Neutrophil (primary cell): Measurements from ENCODE around the gene MBNL2.
A peak's percentile ranks its signal among the peaks of the same experiment; 100 is the strongest.

Experiments used
- H3K27ac ChIP-seq: fragments of 200-600 bp; sonication (generic); 2 replicates; pipeline ENCODE4 v1.5.1; 2016; ENCODE audit warnings: mild to moderate bottlenecking, moderate library complexity
- H3K27me3 ChIP-seq: fragments of 200-600 bp; sonication (generic); 2 replicates; pipeline ENCODE4 v1.6.0; 2016; ENCODE audit warnings: mild to moderate bottlenecking
- H3K36me3 ChIP-seq: fragments of 200-600 bp; sonication (generic); 2 replicates; pipeline ENCODE4 v1.5.1; 2017
- H3K4me1 ChIP-seq, 2 experiments: fragments of 200-600 bp in 1 of 2; sonication (generic) in 1 of 2; 1 replicate in 1 of 2; 2 replicates in 1 of 2; pipeline versions ENCODE4 v1.5.1 to v1.6.1; 2013 to 2016; ENCODE audit warnings: low read depth in 1 of 2, low read length in 1 of 2, mild to moderate bottlenecking in 1 of 2, moderate library complexity in 1 of 2; ENCODE audit not compliant: control insufficient read depth in 1 of 2, insufficient read depth in 1 of 2
- H3K4me3 ChIP-seq, 2 experiments: fragments of 200-600 bp in 1 of 2; sonication (generic) in 1 of 2; 1 replicate in 1 of 2; 2 replicates in 1 of 2; pipeline ENCODE4 v1.5.1; 2013 to 2016; ENCODE audit warnings: low read depth in 1 of 2, low read length in 1 of 2, mild to moderate bottlenecking in 1 of 2, moderate library complexity in 1 of 2
- H3K9me3 ChIP-seq: fragments of 200-600 bp; sonication (generic); 2 replicates; pipeline ENCODE4 v1.5.1; 2016
- TF ChIP-seq, protein P1 (sequence below): fragments of 200-600 bp; sonication (generic); IDR thresholded peaks from 2 replicates; pipeline ENCODE4 v1.5.1; 2016; ENCODE audit warnings: antibody characterized with exemption

Gene MBNL2

DNA sequence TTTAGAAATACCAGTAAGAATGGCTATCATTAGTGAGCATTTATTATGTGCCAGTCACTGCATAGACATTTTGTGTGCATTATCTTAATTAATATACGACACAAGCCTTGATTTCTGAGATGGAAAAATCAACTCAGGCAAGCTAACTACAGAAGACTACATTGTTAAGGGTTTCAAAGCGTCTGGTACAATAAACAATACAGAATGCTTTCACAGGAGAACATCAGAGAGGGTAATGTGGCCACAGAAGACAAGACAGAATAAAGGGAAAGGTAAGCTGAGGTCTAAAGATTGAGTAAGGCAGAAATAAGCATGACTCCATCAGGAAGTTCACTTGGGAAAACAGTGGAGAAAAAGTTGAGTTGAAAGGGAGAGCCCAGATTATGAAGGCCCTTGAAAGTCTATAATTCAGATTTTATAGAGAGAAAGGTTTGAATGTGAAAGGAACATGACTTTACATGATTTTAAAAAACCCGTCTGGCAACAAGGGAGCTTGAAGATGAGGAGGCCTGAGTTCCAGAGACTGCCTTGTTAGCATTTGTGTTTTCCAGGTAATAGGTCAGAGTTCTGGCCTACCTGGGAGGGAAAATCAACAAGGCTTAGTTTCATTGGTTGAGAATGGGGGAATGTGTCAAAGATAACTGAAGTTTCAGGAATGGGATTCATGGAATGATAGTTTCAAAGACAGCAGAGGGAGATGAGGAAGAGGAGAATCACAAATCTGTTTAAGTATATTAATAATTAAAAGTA, 1.8 kb upstream of the MBNL2 start:
- no peak overlapping the region for H3K4me3 ChIP-seq
- H3K27me3 ChIP-seq: peaks cover 82% of the 10 kb centered on the region
- no peaks in the 10 kb centered on the region for H3K9me3 ChIP-seq
- peaks cover 13 to 28% of the 10 kb centered on the region in 2 experiments for H3K4me1 ChIP-seq
- no peaks in the 10 kb centered on the region for H3K36me3 ChIP-seq
- TF ChIP-seq, protein P1, sequence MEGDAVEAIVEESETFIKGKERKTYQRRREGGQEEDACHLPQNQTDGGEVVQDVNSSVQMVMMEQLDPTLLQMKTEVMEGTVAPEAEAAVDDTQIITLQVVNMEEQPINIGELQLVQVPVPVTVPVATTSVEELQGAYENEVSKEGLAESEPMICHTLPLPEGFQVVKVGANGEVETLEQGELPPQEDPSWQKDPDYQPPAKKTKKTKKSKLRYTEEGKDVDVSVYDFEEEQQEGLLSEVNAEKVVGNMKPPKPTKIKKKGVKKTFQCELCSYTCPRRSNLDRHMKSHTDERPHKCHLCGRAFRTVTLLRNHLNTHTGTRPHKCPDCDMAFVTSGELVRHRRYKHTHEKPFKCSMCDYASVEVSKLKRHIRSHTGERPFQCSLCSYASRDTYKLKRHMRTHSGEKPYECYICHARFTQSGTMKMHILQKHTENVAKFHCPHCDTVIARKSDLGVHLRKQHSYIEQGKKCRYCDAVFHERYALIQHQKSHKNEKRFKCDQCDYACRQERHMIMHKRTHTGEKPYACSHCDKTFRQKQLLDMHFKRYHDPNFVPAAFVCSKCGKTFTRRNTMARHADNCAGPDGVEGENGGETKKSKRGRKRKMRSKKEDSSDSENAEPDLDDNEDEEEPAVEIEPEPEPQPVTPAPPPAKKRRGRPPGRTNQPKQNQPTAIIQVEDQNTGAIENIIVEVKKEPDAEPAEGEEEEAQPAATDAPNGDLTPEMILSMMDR: no peak
- H3K27ac ChIP-seq: no peak overlapping the region

DNA sequence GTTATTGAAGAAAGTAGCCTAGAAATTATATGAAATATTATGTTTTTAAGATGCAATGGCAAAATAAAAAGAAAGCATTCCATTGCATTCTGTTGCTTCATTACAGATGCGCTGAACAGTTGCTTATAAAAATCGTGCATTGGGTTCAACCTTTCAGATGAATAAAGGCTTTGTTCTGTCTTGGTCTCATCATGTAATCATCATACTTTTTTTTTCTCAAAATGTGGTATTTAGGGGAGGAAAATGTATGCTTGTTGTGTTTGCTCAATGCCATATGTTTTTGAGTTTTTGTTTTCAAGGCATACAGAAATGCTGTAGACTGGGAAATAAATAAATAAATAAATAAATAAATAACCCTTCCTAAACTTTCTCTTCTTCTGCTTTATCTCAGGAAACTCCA, 1.1 kb upstream of the MBNL2 start:
- Histone ChIP-seq H3K27ac (no peak overlapping the region), H3K9me3 (no peaks in the 10 kb centered on the region), H3K4me1 (peaks cover 13 to 28% of the 10 kb centered on the region in 2 experiments), H3K36me3 (no peaks in the 10 kb centered on the region), H3K27me3 (peaks cover 76% of the 10 kb centered on the region), H3K4me3 (no peak overlapping the region)
- TF ChIP-seq, protein P1: no peak

DNA sequence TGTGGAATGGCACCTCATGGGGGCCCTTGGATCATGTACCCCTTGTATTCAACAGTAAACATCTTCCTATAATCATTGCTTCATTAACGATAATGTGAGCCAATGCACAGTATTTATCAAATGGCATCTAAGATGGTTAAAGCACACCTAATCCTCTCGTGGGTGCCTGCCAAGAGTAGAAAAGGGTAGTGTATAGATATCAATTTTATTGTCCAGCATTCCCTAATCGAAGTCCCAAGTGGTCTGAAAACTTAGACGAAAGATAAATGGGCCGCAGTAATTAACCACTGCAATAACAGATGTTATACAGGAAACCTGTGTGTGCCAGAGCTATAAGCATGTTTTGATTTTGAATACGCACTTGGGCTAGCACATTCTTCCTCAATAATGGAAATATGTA, 667 bp upstream of the MBNL2 start:
- no peaks in the 10 kb centered on the region for H3K9me3 ChIP-seq
- H3K4me3 ChIP-seq: no peak overlapping the region
- H3K4me1 ChIP-seq: peaks cover 13 to 28% of the 10 kb centered on the region in 2 experiments
- peaks cover 71% of the 10 kb centered on the region for H3K27me3 ChIP-seq
- no peaks in the 10 kb centered on the region for H3K36me3 ChIP-seq
- TF ChIP-seq, protein P1: no peak
- no peak overlapping the region for H3K27ac ChIP-seq

DNA sequence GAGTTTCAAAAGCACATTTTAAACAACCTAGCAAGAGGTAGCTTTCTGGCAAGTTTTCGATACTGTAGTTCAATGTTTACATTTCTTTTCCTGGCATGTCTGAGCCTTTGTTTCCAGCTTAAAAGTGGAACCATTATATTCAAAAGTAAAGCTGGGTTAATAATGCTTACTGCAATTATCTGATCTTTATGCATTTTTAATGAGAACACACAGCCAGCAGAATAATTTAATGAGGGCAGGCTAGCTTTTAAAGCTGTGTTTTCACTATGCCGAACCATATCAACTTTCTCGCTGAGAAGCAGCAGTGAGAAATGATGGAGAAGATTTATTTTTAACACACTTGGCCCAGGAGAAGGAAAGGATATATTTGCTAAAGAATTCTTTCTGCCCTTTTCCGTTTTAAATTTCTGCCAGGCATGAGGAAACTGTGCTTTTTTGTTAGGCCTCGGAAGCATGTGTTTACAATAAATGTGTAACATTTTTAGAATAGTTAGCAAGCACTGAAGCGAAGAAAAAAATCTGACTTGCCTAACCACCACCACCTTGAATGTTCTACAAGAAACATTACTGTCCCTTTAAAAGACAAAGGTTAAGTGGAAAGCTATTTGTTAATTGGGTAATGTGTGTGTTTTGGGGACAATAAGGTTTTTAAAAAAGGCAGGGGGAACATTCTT, 1.0 kb downstream of the MBNL2 start:
- peaks cover 13 to 28% of the 10 kb centered on the region in 2 experiments for H3K4me1 ChIP-seq
- no peaks in the 10 kb centered on the region for H3K36me3 ChIP-seq
- TF ChIP-seq, protein P1: no peak
- H3K27ac ChIP-seq: peak overlapping the region; percentile 24
- no peak overlapping the region for H3K4me3 ChIP-seq
- H3K27me3 ChIP-seq: peaks cover 67% of the 10 kb centered on the region
- no peaks in the 10 kb centered on the region for H3K9me3 ChIP-seq

DNA sequence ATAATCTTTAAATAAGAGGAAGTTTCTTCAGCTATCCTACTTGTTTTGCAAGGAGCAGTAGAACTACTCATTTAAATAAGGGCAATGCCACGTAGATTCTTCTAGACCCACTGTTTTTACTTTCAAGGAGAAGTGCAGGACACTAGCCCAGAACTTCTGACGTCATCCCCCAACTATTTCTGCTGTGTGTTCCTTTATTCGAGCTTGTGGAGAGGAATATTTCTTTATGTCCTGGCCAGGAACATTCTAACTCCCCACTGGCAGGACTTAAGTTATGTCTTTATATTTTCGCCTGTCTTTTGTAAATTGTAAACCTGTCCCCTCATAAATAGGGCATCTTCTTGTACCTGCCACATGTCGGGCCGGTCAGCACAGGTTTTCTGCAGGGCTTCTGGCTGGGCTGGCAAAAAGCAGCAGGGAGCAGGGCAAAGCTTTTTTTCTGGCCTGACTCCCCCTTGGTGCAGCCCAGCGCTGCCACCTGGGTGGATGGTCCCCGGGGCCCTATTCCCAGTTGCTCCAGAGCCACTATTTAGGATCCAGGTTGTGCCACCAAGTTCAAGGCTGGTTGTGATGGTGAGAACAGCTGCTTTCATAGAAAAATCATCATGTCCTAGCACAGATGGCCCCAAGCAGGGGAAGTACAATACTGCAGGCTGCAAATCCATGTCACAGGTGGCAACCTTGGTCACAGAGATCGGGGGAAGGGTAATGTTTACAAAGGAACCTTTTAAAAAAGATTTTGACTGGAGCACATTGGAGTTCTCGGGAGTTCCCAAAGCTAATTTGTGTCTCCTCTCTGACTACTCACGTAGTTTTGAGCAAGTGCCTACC, 1.8 kb downstream of the MBNL2 start:
- Histone ChIP-seq H3K27me3 (peaks cover 64% of the 10 kb centered on the region), H3K4me1 (peaks cover 13 to 28% of the 10 kb centered on the region in 2 experiments), H3K27ac (peak overlapping the region; percentile 24), H3K9me3 (no peaks in the 10 kb centered on the region), H3K36me3 (no peaks in the 10 kb centered on the region), H3K4me3 (no peak overlapping the region)
- TF ChIP-seq, protein P1: no peak
